GM18498 (cell line): Measurements from ENCODE around the gene TMEM14A.
"Not testable (repeated sequence)": the region's sequence is repeated elsewhere in the genome, so short reads cannot be mapped to it uniquely, and the experiment has no call there.

Source experiments
- ATAC-seq: cut with Tn5 transposase; IDR thresholded peaks from one replicate; pipeline ENCODE4 v1.9.1; 2021; ENCODE audit warnings: mild to moderate bottlenecking, moderate library complexity; ENCODE audit not compliant: unreplicated experiment

The TMEM14A gene

DNA sequence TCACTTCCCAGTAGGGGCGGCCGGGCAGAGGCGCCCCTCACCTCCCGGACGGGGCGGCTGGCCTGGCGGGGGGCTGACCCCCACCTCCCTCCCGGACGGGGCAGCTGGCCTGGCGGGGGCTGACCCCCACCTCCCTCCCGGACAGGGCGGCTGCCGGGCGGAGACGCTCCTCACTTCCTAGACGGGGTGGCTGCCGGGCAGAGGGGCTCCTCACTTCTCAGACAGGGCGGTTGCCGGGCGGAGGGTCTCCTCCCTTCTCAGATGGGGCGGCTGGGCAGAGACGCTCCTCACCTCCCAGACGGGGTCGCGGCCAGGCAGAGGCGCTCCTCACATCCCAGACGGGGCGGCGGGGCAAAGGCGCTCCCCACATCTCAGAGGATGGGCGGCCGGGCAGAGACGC, 15.0 kb upstream of the TMEM14A start:
- not testable (repeated sequence) for ATAC-seq

DNA sequence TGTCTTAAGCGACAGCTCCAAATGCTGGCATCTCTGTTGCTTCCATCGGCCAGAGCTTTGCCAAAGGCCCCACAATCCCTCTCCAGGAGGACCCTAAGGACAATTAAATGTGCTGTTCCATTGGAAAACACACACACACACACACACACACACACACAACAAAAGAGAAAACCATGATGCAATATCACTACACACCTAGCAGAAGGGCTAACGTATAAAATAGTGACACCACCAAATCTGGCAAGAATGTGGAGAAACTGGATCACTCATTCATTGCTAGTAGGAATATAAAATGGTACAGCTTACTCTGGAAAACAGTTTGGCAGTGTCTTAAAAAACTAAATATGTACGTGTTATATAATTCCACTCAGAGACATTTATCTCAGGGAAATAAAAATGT, 13.0 kb upstream of the TMEM14A start:
- no peak for ATAC-seq

DNA sequence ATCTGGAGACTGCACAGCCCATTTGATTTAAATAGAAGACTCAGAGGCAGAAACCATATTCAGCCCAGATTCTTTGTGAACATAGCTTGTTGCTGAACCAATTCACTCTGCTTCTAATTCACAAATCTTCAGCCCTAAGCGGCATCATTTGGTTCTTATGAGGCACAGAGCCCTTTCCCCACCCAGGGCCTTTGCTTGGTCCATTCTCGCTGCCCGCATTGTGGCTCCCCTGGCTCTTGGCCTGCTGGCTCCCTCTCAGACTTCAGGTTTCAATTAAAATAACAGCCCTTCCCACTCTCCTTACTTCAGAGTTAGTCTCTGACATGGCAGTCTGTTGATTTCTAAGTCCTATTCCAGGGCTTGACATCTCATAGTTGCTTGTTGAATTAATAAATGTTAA, 9.4 kb upstream of the TMEM14A start:
- no peak for ATAC-seq

DNA sequence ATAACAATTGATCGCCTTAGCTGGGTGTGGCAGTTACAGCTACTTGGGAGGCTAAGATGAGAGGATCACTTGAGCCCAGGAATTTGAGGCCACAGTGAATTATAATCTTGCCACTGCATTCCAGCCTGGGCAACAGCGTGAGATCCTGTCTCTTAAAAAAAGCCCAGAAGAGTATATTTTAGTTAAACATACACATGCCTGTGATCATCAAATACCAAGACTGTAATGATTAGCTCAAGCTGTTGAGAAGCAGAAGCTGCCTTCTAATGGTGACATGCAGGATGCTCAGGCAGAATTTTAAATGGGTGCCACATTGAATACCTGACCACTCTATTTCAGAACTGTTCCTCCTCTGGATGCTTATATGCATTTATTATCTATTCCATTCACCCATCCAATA, 8.9 kb upstream of the TMEM14A start:
- no peak for ATAC-seq

DNA sequence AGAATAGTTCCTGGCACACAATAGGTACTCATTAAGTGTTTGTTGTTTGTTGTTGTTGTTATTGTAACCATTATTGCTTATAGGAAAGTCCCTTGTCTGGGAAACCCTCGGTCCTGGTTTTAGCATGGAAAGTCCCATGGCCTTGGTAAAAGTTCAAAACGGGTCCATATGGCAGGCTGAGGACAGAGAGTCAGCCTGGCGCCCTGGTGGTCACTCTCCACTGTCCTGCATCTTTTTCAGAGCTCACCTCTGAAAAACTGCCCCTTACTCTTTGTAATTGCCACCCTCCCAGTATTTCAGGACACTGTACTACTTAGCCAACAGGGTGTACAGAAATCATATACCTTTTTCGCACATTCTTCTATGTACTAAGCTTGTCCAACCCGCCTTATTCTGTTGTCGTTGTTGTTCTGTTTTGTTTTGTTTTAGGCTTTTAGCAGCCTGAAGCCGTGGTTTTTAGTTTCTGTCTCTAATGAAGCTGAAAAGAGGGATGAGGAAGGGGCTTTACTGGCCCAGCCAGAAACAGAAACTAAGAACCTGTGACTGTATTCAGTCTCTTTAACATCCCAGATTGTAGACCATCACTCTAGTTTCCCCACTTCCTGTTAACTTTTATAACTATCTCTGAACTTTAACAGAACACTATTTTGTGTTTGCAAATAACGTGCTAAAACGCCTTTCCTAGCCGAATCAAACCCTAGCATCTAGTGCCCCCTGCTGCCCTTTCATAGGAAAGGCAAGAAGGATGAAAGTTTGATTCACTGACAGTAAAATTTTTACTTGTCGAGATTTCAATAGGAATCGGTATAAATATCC, 7.6 kb upstream of the TMEM14A start:
- ATAC-seq = peak; percentile 45

DNA sequence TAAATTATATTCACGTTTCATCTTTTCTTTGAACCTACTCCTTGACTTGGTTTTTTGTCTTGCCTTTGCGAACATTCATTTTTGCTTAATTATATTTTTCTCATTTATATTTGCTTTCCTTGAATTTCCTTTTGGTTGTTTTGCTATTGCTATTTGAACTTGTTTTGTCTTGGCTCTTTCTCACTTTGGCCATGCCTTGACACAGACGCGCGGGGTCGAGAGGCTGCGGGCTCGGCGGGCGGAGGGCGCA, 7.1 kb upstream of the TMEM14A start:
- ATAC-seq = no peak

DNA sequence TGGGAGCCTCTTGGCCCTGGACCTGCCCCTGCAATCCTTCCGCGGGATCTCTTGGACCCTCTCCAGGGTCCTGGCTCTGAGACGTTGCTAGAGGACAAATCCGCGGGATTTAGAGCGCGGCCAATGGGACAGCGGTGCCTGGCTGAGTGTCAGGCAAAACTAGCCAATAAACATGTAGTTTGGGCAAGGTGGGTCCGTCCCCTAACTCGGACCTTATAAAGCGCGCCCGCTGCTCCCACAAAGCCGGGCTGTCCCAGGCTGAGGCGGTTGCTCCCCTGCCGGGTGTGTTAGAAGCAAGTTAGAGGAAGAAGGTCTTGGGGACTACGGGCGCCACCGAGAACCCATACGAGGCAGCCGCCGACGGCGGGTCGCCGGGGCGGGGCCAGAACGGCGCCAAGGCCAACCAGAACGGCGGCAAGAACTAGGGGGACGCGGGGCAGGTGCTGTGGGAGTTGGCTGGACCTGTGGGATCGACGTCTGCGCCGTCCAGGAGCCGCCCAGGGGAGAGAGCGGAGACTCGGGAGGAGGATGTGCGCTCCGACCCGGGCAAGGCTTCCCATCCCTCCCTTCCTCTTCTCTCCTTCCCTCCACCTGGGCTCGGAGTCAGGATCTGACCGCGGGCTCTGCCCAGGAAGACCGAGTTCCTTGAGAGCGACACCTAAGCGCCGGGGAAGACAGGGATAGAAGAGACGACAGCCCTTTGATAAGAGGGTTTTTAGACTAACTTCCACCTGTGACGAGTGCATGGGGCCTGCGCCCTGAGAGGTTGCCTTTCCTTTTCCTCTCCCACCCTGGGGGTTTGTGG, 6.5 kb upstream of the TMEM14A start:
- peak; percentile 89 for ATAC-seq

DNA sequence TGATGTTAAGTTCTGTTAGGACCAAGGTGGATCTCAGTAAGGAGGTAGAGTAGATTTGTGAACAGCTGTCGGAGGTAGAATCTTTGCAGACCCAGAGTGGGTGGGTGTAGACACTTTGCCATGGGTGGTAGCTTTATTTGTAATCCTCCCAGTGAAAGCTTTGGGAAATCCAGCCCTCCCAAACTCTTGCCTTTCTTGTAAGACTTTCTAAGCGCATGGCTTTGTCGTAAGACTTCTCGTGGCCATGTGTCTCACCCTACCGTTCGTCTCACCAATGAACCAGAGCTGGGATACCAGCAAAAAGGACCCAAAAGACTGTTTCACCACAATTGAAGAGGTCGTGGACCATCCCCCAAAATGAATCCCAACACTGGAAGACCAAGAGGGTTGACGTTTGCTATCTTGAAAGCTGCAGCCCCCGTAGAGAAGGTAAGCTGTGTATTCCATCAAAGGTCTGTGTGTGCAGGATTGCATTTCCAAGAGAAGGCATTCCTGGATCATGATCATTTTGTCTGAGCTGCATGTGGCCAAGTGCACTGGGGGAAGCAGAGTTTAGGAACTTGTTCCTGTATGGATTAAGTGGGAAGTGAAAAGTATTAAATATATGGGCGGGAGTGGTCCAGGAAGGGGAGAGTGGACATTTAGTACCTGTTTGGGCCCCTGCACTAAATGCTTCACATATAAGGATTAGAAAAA, 5.8 kb upstream of the TMEM14A start:
- no peak for ATAC-seq

DNA sequence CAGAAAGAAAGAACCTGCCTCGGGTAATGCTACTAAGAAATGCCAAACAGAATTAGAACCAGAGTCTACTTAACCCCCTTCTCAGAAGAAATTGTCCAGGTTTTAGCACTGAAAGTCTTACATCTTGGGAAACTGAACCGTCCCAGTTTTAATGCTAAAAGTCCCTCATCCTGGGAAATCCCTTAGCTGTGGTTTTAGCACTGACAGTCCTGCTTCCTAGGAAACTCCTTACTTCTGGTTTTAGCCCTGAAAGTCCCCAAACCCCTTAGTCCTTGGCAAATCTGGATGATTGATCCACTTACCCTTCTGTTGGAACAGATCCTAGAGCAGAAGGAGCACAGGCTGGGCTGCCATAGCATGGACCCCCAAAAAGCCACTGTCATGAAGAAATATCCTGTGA, 4.8 kb upstream of the TMEM14A start:
- ATAC-seq = no peak

DNA sequence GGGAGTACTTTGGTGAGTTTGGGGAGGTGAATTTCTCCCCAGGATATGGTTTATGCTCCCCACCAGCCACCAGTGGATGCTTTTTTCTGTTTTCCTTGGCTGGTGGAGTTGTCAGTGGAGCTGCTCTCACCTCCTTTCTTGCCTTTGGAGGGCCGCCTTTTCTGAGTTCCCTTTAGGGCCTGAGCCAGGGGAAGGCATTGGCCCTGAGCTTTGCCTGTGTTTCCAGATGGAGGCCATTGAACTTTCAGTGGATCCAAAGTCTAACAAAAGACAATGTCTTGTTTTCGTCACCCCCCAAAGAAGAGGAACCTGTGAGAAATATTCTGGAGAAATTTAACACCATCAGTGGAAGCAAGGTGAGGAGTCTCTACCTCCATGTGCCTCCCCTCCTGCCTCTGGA, 4.4 kb upstream of the TMEM14A start:
- no peak for ATAC-seq

DNA sequence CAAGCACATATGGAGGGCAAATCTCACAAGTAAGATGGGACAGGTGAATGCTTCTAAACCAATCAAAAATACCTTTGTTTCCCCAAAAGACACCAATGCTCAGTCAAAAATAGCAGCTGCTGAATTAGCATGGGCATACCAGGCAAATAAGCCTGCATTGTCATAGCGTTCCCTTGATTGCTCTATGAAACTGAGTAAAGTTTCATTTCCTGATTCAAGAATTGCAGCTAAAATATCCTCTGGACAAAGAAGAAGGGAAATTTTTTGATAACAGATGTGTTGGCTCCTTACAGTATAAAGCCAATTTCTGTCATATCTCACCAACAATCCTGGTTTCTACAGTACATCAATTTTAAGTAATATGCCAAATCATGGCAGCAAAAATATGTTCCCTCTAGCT, 3.3 kb upstream of the TMEM14A start:
- ATAC-seq = no peak

DNA sequence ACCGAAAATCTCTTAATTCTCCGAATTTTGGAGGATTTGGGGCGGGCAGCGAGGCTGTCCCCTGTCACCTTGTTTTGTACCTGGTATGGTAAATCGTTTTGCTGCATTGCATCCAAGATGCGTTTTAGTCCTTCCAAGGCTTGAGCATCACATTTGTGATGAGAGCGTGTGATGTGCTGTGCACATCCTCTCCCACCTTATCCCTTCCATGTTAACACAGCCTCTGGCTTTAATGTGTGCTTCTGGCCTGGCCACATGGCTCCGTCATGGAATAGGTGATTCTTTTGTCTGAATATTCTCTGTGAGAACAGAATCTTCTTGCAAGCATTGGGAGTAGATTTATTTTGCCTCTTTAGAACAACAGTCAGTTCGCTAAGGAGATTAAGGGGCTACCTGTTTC, 763 bp downstream of the TMEM14A start:
- ATAC-seq = no peak

DNA sequence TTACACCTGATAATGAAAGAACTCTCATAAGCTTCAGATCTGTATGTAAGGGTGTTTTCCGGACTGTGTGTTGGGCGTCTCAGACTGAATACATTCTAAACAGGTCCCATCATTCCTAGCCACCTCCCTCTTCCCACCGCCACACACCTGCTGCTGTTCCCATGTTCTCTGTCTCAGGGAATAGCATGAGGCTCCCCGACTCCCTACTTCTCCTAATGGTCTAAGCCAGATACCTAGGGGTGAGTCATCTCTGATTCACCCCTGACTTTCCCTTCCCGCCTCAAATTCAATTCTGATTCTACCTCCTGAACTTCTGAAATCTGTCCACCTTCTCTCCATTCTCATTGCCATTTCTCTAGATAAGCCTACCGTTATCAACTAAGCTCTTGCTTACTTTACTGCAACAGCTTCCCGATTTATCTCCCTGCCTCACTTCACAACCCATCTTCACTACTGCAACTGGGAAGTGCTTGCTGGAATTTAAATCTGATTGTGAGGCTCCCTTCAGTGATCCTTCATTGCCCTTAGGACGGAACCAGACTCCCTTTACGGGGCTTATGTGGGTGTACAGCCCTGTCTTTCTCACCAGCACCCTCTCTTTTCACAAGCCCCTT, 1.6 kb downstream of the TMEM14A start:
- ATAC-seq = no peak

DNA sequence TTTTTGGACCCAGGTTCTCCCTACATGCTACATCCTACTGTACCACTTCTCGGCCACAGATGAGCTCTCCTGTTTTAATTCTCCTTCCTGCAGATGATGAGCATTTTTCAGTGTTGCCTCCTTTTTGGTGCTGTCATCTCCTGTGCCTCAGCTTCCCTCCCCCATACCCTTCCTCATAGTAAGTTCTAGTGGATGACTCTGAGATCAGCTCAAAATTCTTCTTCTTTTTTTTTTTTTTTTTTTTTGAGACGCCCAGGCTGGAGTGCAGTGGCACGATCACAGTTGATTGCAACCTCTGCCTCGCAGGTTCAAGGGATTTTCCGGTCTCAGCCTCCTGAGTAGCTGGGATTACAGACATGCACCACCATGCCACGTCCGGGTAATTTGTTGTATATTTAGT, 3.8 kb downstream of the TMEM14A start:
- no peak for ATAC-seq

DNA sequence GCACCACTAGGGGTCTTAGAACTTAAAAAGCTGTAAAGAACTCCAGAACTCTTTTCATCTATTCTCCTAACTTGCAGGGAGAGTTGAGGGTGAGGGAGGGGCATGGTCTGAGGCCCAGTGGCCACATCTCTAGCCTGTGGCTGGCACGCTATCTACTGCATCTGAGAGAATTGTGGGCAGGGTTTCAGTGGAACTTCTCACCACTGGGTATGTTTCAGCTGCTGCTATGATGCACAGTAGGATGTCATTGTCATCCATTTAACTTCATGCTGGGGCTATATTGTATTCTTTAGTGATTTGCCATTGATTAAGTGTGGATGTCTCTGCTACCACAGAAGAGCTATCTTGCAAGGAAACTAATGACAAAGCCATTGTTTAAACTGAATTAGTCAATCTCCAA, 4.5 kb downstream of the TMEM14A start:
- no peak for ATAC-seq

DNA sequence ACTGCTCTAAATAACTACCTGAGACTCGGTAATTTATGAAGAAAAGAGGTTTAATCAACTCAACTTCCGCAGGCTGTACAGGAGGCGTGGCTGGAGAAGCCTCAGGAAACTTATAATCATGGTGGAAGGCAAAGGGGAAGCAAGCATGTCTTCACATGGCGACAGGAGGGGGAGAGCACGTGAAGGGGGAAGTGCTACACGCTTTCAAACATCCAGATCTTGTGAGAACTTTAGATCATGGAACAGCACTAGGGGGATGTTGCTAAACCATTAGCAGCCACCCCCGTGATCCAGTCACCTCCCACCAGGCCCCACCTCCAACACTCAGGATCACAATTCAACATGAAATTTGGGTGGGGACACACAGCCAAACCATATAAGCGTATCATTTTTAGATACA, 5.7 kb downstream of the TMEM14A start:
- ATAC-seq = not testable (repeated sequence)

DNA sequence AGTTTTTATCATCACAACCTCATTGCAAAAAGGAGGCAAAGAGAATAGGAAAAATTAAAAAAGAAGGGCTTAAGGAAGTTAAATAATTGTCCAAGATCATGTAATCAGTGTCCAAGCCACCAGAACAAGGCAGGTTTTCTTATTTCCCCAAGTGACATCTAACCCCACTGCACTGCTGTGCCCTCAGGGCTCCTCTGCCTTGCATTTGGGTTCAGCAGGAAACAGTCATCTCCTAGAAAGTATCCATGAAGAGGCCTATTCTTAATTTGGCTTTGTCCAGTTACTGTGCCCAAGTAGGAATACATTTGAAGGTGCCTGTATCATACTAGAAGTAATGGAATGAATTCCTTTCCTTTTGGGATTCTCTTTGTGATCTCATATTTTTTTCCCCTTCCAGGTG, 10.5 kb downstream of the TMEM14A start:
- no peak for ATAC-seq

DNA sequence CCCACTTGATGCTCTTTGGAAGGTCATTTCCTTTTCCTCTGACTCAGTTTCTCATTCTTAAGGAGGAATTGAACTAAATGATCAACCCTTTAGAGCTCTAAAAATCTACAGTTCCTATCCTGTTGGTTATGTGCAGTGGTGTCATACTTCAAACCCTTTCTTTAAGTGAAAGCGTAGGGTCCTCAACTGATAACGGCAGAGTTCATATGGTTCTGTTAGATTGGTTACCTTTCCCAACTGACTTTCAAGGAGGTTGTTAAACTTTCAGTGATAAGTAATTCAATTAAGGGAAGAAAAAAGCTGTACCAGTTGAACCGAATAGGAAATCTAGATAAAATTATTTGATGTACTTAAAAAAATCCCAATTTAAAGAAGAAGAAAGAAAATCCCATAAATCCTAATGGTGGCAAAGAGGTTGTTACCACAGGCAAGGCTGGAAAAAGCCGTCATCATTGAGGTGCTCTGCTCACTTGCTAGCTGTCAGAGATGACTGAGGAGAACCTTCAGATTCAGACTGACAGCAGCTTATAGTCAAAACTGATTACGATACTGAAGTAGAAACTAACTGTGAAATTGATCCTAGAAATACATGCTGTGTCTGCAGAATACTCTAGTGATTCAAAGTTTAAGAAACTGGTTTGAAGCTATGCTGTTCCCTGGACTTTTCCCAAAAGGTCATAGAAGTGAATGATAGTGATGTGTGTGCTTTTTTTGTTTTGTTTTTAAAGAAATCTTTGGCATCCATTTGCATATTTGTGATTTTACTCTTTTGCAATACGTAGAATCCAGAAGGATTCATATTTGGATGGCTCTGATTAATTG, 16.2 kb downstream of the TMEM14A start:
- no peak for ATAC-seq

DNA sequence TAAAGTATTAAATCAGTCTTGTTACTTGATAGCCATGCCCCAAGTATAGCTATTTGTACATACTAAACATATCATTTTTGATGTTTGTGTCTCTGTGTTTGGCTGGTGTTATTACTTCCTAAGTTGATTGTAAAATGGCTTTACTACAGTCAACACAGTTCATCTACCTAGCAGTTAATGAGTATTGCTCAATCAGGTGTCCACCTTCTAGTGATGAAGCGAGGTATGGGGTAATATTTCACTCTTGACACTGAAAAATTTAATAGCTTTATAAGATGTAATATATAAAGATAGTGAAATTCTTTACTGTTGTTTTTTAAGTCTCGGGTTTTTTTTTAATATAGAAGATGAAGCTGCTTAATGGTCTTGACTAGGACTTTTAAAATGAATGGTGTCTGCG, 18.9 kb downstream of the TMEM14A start:
- ATAC-seq = no peak

DNA sequence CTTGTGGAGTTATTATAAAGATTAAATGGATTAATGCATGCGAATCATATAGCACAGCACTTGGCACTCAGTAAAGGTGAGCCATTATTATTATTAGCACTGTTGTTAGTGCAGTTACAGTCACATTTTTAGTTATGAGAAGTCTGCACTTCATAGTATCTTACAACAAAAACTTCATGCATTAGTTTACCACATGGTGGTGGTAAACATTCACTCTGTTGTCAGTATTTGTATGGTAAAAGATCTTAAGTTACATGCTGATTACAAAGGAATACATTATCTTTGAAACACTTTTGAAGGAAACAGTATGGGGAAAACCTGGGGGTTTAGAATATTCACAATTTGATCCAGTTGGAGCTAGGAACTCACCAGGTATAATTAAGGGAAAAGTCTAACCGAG, 20.8 kb downstream of the TMEM14A start:
- no peak for ATAC-seq

DNA sequence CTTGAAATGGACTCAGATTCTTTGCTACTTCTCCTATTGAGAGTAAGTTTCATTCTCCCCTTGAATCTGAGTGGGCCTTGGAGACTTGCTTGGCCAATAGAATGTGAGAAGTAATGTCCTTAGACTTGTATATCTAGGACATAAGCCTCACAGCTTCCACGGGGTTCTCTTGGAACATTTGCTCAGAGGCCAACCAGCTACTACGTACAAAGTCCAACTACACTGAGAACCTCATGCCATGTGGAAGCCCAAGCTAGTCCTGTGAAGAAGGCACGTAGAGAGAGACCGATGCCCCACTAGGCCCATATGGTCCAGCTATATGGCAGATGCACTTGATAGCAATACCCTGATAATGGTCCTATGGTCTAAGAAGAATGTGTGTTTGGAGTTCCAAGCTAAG, 22.9 kb downstream of the TMEM14A start:
- ATAC-seq = no peak
